ENCODE measurements around the gene AIFM1. TPM values are rescaled to one million over a fixed set of nuclear protein-coding genes. Genes with fewer than 3 reads are reported as not detected.

The AIFM1 gene
- total RNA-seq, 1 donor from 2014 or later, result 48.5 TPM

GRCh38 chrX:130082244-130083106 is 83.2 kb downstream of the AIFM1 start:
- Mint-ChIP-seq H3K36me3 (no peaks in the 10 kb centered on the region), H3K9me3 (no peaks in the 10 kb centered on the region), H3K27me3 (no peaks in the 10 kb centered on the region), H3K4me3 (no peak overlapping the region), H3K4me1 (ENCODE audit: unreplicated experiment) (peaks cover 9% of the 10 kb centered on the region), H3K27ac (no peak overlapping the region)
- DNase-seq (ENCODE audit: extremely low spot score, unreplicated experiment), result no peak
- no peak for TF ChIP-seq CTCF (conservative IDR thresholded peaks at IDR 0.05)

- no peak for DNase-seq (ENCODE audit: extremely low spot score, unreplicated experiment)
- no peaks in the 10 kb centered on the region for H3K9me3 Mint-ChIP-seq
- no peak for TF ChIP-seq CTCF (conservative IDR thresholded peaks at IDR 0.05)
- no peaks in the 10 kb centered on the region for H3K27me3 Mint-ChIP-seq
- peaks cover 9% of the 10 kb centered on the region for H3K4me1 Mint-ChIP-seq (ENCODE audit: unreplicated experiment)
- no peak overlapping the region for H3K4me3 Mint-ChIP-seq
- H3K36me3 Mint-ChIP-seq, result no peaks in the 10 kb centered on the region
- no peak overlapping the region for H3K27ac Mint-ChIP-seq
Measured at GRCh38 chrX:130081421-130082045, 84.1 kb downstream of the AIFM1 start.

- Mint-ChIP-seq H3K27me3 (no peaks in the 10 kb centered on the region), H3K9me3 (no peaks in the 10 kb centered on the region), H3K27ac (no peak overlapping the region), H3K36me3 (no peaks in the 10 kb centered on the region), H3K4me1 (ENCODE audit: unreplicated experiment) (peaks cover 9% of the 10 kb centered on the region), H3K4me3 (no peak overlapping the region)
- no peak for TF ChIP-seq CTCF (conservative IDR thresholded peaks at IDR 0.05)
- DNase-seq (ENCODE audit: extremely low spot score, unreplicated experiment), result no peak
Measured at GRCh38 chrX:130080791-130081367, 84.8 kb downstream of the AIFM1 start.

- Mint-ChIP-seq H3K27ac (peak overlapping the region; percentile 50), H3K9me3 (no peaks in the 10 kb centered on the region), H3K36me3 (no peaks in the 10 kb centered on the region), H3K27me3 (no peaks in the 10 kb centered on the region), H3K4me1 (ENCODE audit: unreplicated experiment) (peaks cover 9% of the 10 kb centered on the region), H3K4me3 (no peak overlapping the region)
- no peak for DNase-seq (ENCODE audit: extremely low spot score, unreplicated experiment)
- TF ChIP-seq CTCF (conservative IDR thresholded peaks at IDR 0.05), result peak; percentile 79
Measured at GRCh38 chrX:130079824-130080406, 85.7 kb downstream of the AIFM1 start.

Other genes with a start within 250 kb of the AIFM1 start
- 20.9 and 24.0 TPM in 2 replicates for gene BCORL1, start 183.2 kb downstream of the AIFM1 start, total RNA-seq (ENCODE audit: low replicate concordance)
- gene ELF4, start 55.3 kb downstream of the AIFM1 start, total RNA-seq (ENCODE audit: low replicate concordance), result 7.8 and 20.6 TPM in 2 replicates
- 1.8 and 3.5 TPM in 2 replicates for gene RAB33A, start 6.1 kb upstream of the AIFM1 start, total RNA-seq (ENCODE audit: low replicate concordance)
- 6.4 and 13.2 TPM in 2 replicates for gene ZNF280C, start 103.1 kb upstream of the AIFM1 start, total RNA-seq (ENCODE audit: low replicate concordance)
- 19.6 and 23.1 TPM in 2 replicates for gene SLC25A14, start 174.1 kb upstream of the AIFM1 start, total RNA-seq (ENCODE audit: low replicate concordance)
- 11.9 and 21.9 TPM in 2 replicates for gene GPR119, start 219.8 kb upstream of the AIFM1 start, total RNA-seq (ENCODE audit: low replicate concordance)
- 29.1 and 32.4 TPM in 2 replicates for gene RBMX2, start 236.1 kb upstream of the AIFM1 start, total RNA-seq (ENCODE audit: low replicate concordance)